8988T (cell line): ENCODE results near the gene COQ10B.
A peak's percentile ranks its signal among the peaks of the same experiment; 100 is the strongest.
"Not testable (repeated sequence)": the region's sequence is repeated elsewhere in the genome, so short reads cannot be mapped to it uniquely, and the experiment has no call there.

Experiments
- DNase-seq: peaks from one replicate; pipeline ENCODE4 v3.0.0; 2011

COQ10B gene

GRCh38 chr2:197453123-197453913 lies at the start of gene COQ10B:
COQ10B (plus strand) TSS chr2:197453552; CDS start chr2:197453561, 9 bp downstream.
- peak; percentile 80 for DNase-seq

DNA sequence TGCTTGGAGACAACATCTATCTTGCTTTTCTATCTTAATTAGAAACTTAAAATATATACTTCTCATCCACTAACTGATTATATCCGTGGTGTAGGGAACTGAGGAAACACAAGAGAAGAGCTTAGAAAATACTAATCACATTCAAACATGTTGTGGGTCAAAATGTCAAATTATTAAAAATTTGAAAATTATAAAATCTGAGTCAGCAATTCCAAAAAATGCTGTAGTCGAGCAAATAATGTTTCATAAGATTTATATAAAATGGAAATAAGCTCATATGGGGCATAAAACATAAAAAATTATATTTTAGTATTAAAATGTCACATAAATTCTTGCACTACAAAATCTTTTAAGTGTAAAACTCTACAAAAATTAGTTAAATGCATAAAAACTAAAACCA lies 47.8 kb upstream of the COQ10B start:
- DNase-seq: no peak

DNA sequence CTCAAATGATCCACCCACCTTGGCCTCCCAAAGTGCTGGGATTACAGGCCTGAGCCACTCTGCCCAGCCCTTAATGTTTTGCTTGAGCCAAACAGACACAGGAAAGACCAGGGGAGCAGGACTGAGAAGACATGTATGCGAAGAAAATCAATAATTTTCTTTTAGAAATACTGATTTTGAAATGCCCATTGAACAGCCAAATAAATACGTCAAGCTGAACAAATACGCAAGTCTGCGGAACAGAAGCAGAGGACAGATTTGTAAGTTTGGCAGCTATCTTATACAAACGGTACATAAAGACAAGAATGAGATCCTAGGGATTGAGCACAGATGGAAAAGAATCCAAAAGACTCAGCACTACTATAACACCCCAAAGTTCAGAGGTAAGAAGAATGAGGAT lies 39.3 kb upstream of the COQ10B start:
- DNase-seq: no peak

GRCh38 chr2:197414515-197414914 lies 38.8 kb upstream of the COQ10B start:
- no peak for DNase-seq

DNA sequence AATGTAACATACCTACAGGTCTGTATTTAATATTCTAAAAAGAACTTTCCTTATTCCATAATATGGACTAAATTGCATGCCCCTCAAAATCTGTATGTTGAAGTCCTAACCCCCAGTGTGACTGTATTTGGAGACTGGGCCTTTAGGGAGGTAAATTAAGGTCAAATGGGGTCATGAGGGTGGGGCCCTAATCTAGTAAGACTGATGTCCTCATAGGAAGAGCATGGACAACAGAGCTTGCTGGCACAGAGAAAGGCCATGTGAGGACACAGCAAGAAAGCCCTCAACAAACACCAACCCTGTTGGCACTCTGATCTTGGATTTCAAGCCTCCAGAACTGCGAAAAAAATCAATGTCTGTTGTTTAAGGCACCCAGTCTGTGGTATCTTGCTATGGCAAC lies 37.1 kb upstream of the COQ10B start:
- no peak for DNase-seq

GRCh38 chr2:197419438-197419837 lies 33.9 kb upstream of the COQ10B start:
- no peak for DNase-seq

GRCh38 chr2:197423307-197423706 lies 30.0 kb upstream of the COQ10B start:
- DNase-seq: no peak

- DNase-seq: no peak
These were observed 27.8 kb upstream of the COQ10B start for GRCh38 chr2:197425550-197425949.

DNA sequence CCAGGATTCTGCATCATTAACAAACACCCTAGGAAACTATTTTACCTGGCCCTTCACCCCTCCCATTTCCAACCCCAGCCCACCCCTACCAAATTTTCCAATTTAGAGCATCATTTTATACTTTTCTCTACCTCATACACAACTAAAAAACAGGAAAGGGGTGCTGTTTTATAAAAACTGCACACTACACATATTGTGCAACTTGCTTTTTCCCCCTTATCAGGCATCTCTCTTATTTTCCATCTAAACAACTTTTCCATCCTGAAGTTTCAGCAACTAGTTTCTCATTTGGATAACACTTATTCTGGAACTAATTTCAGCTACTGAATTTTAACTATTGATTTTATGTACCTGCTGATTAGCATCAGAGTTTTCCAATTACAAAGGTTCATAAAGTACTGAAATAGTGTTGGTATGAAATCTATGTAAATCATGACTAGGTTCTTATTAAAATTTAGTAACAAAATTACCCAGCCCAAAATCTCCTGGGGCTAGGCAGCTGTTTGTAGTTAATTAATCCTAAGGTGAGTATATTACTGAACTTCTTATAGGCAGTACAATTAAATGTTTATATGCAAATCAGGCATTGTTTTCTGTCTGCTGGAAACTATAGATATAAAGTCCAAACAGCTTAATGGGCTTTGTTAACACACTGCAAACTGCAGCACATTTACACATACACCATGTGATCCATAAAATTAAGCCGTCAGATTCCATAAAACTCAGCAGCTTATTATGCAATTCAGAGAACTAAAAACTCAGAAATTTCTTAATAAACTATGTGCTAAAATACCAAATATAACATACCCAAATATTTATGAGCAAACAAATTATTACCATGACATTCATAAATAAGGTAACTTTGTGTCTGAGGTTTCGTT lies 26.4 kb upstream of the COQ10B start:
- no peak for DNase-seq

GRCh38 chr2:197427986-197428385 lies 25.4 kb upstream of the COQ10B start:
- no peak for DNase-seq

DNA sequence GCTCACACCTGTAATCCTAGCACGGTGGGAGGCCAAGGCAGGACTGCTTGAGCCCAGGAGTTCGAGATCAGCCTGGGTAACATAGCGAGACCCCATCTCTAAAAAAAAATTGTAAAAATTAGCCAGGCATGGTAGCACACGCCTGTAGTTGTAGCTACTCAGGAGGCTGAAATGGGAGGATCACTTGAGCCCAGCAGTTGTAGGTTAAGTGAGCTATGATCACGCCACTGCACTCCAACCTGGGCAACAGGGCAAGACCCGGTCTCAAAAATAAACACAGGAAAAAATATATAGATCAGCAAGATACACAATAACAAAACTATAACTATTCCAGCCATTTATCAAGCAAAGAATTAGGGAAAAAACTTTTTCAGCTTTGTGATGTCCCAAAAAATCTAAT lies 21.5 kb upstream of the COQ10B start:
- DNase-seq: no peak

DNA sequence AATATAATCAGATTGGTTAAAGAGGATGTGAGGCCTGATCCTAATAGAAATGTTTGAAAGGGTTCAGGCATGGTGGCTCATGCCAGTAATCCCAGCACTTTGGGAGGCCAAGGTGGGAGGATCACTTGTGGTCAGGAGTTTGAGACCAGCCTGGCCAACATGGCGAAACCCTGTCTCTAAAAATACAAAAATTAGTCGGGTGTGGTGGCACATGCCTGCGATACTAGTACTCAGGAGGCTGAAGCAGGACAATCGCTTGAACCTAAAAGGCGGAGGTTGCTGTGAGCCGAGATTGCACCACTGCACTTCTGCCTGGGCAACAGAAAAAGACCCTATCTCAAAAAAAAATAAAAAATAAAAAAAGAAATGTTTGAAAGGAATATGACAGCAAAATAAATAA lies 20.8 kb upstream of the COQ10B start:
- DNase-seq: not testable (repeated sequence)

GRCh38 chr2:197433780-197434438 lies 19.4 kb upstream of the COQ10B start:
- no peak for DNase-seq

- peak; percentile 71 for DNase-seq
These were observed 18.5 kb upstream of the COQ10B start, which contains the start of gene SF3B1 for GRCh38 chr2:197434541-197435513. SF3B1 (minus strand) TSS chr2:197435028; CDS start chr2:197434999, 29 bp downstream.

- no peak for DNase-seq
These were observed 17.5 kb upstream of the COQ10B start for GRCh38 chr2:197435598-197436420.

DNA sequence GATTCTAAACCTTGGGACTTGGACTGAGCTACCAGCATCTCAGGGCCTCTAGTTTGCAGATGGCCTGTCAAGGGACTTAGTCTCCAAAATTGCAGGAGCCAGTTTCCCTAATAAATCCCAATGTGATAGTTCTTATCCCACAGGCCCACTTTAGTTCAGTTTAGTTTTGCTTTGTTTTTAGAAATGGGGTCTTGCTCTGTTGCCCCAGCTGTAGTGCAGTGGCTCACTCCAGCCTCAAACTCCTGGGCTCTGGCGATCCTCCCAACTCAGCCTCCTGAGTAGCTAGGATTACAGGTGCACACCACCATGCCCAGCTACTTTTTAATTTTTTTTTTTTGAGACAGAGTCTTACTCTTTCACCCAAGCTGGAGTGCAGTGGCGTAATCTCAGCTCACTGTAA lies 16.0 kb upstream of the COQ10B start:
- no peak for DNase-seq

DNA sequence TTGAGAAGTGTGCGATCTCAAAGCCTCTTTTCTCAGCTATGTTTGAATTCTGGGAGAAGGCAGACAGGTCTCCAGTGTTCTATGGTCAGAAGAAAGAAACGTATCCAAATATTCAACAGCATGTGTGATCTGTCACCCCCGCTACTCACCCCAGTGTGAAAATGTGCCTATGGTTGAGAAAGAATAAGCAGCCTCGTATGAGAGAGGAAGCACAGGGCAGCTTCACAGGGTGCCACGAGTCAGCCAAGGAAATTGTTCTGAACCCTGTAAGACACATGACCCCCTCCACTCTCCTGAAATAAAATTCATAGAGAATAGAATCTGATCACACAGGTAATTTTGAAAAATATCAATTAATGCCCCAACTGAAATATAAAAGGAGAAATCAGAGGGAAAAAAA lies 10.5 kb upstream of the COQ10B start:
- DNase-seq: no peak

DNA sequence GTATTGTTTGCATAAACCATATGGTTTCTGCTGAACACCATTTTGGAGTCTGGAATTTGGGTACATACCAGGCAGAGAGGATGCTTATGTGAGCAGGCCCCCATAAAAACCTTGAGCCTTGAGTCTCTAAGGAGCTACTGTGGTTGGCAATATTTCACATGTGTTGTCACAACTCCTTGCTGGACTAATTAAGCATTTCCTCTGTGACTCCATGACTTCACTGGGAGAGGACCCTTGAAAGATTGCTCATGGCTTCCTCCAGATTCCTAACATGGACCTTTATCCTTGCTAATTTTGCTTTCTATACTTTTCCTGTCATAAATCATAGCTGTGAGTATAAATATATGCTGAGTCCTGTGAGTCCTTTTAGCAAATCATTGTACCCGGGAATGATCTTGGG lies 7.6 kb upstream of the COQ10B start:
- DNase-seq: no peak

GRCh38 chr2:197446844-197447243 lies 6.5 kb upstream of the COQ10B start:
- DNase-seq: no peak

GRCh38 chr2:197450465-197450864 lies 2.9 kb upstream of the COQ10B start:
- no peak for DNase-seq

DNA sequence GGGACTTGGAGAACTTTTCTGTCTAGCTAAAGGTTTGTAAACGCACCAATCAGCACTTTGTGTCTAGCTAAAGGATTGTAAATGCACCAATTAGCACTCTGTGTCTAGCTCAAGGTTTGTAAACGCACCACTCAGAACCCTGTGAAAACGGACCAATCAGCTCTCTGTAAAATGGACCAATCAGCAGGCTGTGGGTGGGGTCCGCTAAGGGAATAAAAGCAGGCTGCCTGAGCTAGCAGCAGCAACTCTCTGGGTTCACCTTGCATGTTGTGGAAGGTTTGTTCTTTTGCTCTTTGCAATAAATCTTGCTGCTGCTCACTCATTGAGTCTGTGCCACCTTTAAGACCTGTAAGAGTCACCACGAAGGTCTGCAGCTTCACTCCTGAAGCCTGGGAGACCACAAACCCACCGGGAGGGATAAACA lies 2.4 kb upstream of the COQ10B start:
- DNase-seq: not testable (repeated sequence)
